GM19397 (cell line): Measurements from ENCODE around the gene FAM193B.

Source experiments
- ATAC-seq: cut with Tn5 transposase; IDR thresholded peaks from one replicate; pipeline ENCODE4 v1.9.1; 2021; ENCODE audit warnings: mild to moderate bottlenecking, moderate library complexity; ENCODE audit not compliant: unreplicated experiment

The FAM193B gene

DNA sequence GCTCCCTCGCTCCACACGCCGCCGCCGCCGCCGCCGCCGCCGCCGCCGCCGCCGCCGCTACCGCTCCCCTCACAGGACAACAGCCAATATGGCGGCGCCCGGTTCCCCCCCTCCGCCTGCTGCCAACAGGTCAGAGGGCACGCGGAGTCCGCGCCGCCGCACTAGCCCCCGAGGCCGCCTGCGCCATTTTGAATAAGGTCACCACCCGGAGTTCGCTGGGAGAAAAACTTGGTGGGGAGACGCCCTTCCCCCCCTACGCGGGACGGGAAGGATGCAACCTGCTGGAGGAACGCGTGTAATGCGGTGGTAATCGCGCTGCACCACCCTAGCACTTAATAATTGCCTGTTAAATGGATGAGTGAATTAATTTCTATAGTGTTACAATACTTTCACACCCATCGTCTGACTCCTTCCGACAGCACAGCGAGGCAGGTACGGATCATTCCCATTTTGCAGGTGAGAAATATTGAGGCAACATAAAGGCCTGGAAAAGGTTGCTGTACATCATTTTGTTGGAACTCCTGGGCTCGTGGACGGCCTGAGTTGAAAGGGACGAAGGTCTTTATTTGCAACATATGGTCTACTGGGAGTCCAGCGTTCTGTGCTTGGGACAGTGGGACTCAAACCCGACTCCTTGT lies at the start of gene FAM193B:
TSS of gene FAM193B (minus strand) at position 90 of the 638 bp plus-strand sequence. CDS start 105 bp downstream, outside the sequence.
- ATAC-seq = peak; percentile 90

DNA sequence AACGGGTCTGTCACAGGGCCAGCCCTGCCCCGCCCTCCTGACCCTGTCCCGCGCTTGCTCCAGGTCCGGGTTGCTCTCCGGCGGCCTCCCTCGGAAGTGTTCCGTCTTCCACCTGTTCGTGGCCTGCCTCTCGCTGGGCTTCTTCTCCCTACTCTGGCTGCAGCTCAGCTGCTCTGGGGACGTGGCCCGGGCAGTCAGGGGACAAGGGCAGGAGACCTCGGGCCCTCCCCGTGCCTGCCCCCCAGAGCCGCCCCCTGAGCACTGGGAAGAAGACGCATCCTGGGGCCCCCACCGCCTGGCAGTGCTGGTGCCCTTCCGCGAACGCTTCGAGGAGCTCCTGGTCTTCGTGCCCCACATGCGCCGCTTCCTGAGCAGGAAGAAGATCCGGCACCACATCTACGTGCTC lies 49.8 kb upstream of the FAM193B start:
- ATAC-seq = no peak

DNA sequence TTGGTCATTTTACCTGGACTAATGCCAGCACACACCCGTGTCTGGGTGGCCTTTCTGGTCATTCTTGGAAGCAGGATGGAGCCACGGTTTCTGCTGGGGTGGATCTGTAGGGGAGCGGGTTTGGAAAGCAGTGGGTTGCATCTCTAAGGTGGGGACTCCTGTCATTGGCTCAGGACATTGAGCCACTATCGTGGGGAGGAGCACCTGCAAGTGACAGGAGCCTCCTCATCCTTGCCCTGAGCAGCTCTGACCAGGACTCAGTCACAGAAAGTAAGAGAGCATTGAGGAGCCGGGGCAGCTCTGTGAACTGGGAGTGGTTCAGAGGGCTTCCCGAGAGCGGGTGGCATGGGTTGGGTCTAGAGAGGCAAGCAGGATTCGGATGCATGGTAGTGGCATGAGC lies 49.3 kb upstream of the FAM193B start:
- ATAC-seq = no peak

DNA sequence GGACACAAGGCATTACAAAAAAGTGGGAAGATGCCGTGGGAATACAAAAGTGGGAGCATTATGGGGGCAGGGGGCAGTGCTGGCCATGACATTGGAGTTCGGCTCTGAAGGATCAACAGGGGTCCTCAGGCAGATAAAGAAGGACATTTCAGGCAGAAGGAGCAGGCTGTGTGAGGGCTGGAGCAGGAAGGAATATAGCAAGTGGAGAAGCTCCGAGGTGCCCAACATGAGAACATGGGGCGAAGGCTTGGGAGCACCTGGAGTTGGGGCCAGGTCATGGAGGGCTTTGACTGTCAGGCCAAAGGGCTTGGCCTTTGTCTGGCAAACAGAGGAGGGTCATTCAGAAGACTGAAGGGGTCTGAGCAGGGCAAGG lies 48.1 kb upstream of the FAM193B start:
- no peak for ATAC-seq

DNA sequence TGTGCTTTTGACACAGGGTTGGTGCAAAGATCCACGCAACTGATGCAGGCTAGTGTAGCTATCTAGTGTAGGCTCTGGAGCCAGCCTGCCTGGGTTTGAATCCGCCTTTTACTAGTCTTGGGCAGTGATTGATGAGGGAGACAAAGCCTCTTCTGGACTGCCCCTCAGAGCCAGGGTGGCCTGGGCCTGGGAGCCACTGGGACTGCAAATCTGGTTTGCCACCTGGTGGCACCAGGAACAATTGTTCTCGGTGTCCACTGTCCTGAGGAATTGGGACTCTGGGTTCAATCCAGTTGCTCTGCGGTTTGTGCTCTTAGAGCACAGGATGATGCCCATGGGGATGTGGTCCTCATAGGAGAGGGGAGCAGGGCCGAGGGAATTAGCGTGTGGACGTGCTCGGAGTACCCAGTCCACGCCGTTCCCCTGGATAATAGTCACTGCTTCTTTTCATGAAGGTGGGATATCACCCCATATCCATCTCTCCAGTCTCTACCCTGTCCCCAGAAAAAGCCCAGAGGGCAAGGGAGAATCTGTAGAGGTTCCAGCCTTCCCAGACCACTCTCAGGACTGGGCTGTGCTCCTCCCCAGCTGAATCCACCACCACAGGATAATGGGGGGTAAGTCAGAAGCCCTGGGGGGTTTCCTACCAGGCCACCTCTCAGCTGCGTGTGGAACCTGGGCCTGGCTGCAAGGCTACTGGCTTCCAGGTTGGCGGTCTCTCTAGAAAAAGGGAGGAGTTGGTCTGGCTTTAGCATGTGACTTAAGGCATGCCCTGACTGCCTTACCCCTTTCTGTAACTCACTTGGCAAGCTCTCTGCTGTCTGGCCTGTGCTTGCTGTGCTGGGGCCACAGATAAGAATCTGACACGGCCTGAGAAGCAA lies 47.5 kb upstream of the FAM193B start:
- ATAC-seq = no peak

- no peak for ATAC-seq
Observed at GRCh38 chr5:177601126-177601525, 46.8 kb upstream of the FAM193B start.

- no peak for ATAC-seq
Observed at GRCh38 chr5:177600508-177601018, 46.2 kb upstream of the FAM193B start.

GRCh38 chr5:177599731-177600507 lies 45.6 kb upstream of the FAM193B start, which contains the start of gene B4GALT7:
TSS of gene B4GALT7 (plus strand) at chr5:177600132. CDS start at chr5:177600211, 79 bp downstream.
- peak; percentile 91 for ATAC-seq

- ATAC-seq = no peak
Observed at GRCh38 chr5:177598477-177598876, 44.1 kb upstream of the FAM193B start.

DNA sequence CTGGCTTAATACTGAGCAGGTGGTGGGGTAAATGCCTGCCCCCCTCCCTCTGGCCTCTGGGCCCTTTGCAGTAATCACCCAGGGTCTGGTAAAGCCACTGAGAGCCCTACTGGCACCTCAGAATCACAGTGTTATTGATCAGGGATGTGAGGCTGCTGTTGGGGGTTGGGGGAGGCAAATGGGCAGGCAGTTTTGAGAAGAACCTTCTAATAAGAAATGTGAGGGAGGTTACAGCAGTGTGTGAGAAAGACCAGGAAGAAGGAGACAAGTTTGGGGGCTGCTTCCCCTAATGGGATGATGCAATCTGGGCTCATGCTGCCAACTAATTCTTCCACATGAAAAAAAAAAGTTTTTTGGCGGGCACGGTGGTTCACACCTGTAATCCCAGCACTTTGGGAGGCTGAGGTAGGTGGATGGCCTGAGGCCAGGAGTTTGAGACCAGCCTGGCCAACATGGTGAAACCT lies 42.4 kb upstream of the FAM193B start:
- no peak for ATAC-seq

DNA sequence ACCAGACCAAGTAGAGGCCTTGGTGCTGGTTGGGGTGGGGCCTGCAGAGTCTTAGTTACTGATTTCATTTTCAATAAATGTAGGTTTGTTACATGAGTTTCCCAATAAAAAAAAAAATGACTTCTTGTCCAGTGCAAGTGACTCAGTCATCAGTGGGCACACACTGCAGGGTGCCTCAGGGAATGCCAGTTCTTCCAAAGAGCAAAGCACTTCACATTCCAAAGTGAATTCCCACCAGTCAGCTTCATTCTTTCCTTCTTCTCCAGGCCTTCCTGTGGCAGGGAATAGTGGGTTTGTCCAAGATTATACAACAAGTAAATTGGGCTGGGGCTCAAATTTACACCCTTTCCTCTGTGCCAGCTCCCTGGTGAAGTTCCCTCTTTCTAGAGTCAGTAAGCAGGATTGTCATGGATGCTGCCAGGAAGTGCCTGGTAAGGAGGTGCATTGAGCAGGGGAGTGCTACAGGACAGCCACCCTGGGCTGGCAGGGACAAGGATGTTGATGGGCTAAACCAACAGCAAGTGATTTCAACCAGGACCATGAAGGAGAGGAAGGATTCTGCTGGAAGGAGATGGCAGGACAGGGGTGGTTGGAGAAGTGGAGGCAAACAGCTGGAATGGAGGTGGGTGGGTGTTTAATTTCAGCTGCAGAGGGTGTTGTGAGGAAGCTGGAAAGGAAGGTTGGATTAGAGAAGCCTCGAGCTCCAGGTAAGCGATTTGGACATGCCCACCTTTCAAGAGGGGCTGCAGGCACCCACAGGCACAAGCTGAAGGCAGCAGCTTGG lies 41.8 kb upstream of the FAM193B start:
- ATAC-seq = no peak

GRCh38 chr5:177595026-177595585 lies 40.7 kb upstream of the FAM193B start:
- ATAC-seq = no peak

- no peak for ATAC-seq
Observed at GRCh38 chr5:177594071-177594470, 39.7 kb upstream of the FAM193B start.

DNA sequence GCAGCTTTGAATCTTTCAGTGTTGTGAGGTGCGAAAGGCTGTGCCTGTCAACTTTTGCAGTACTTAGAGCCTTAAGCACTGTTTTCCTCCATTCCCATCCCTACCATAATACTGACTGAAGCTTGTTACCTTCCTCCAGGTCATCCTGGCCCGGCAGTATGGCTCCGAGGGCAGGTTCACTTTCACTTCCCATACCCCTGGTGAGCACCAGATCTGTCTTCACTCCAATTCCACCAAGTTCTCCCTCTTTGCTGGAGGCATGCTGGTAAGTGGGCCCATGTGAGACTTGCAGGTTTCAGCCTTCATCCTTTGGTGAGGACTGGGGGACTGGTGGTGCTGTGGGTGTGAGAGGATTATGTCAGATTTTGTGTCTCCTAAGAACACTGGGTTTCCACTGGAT lies 39.1 kb upstream of the FAM193B start:
- ATAC-seq = no peak

DNA sequence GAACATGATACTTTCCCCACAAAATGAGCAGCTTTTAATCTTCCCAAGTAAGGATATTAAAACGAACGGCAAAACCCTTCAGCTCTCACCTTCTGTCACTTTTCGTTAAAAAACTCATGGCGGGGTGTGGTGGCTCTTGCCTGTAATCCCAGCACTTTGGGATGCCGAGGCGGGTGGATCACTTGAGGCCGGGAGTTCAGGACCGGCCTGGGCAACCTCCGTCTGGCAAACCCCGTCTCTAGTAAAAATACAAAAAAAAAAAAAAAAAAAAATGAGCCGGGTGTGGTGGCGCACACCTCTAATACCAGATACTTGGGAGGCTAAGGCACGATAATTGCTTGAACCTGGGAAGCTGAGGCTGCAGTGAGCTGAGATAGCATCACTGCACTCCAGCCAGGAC lies 38.5 kb upstream of the FAM193B start:
- ATAC-seq = no peak

GRCh38 chr5:177592010-177592834 lies 37.9 kb upstream of the FAM193B start, which contains the start of gene TMED9:
TSS of gene TMED9 (plus strand) at chr5:177592203. CDS start at chr5:177592215, 12 bp downstream.
- peak; percentile 95 for ATAC-seq

- ATAC-seq = no peak
Observed at GRCh38 chr5:177591690-177592009, 37.3 kb upstream of the FAM193B start.

DNA sequence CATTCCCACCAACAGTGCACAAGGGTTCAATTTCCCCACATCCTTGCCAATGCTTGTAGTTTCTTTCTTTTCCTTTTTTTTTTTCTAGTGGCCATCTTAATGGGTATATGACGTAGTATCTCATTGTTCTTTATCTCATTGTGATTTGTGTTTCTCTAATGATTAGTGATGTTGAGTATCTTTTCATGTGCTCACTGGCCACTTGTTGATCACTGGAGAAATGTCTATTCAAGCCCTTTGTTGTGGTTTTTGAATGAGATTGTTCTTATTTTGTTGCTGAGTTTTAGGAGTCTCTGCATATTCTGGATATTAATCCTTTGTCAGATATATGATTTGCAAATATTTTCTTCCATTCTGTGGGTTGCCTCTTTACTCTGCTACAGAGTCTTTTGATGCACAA lies 36.0 kb upstream of the FAM193B start:
- no peak for ATAC-seq

- ATAC-seq = no peak
Observed at GRCh38 chr5:177588413-177588909, 34.1 kb upstream of the FAM193B start.
